GM21360 (cell line): ENCODE measurements around the gene BTNL8.
A peak's percentile ranks its signal among the peaks of the same experiment; 100 is the strongest.

ENCODE experiments used
- ATAC-seq: cut with Tn5 transposase; IDR thresholded peaks from one replicate; pipeline ENCODE4 v1.9.1; 2021; ENCODE audit warnings: mild to moderate bottlenecking, moderate library complexity; ENCODE audit not compliant: unreplicated experiment

The BTNL8 gene

GRCh38 chr5:180959661-180960060 is 60.7 kb downstream of the BTNL8 start:
- no peak for ATAC-seq

GRCh38 chr5:180960209-180960608 is 61.2 kb downstream of the BTNL8 start:
- ATAC-seq = no peak

GRCh38 chr5:180969406-180969805 is 70.4 kb downstream of the BTNL8 start:
- no peak for ATAC-seq

DNA sequence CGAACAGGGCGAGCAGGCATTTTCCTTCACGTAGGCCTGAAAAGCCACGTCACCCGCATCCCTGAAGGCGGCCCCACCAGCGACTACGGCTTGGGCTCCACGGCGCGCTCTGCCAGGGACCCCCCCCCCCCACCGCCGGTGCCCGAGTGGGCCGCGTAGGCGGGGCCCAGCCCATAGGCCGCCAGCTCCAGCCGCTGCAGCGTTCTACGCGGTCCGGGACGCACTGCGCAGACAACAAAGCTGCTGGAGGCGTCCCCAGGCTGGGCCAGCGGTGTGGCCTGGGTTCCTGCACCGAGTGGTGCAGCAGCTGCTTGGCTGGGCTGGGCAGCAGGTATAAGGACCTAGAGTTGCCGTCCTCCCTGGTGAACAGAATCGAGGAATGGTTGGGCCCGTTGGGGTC is 71.4 kb downstream of the BTNL8 start:
- ATAC-seq = no peak

DNA sequence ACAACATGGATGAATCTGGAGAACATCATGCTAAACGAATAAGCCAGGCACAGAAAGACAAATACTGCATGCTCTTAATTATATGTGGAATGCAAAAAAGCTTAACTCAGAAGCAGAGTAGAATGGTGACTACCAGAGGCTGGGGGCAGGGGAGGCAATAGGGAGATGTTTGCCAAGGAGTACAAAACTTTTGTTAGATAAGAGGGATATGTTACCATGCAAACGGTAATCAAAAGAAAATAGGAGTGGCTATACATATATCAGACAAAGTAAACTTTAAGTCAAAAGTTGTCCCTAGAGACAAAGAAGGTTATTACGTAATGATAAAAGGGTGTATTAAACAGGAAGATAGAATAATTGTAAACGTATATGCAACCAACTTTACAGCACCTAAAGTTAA is 71.9 kb downstream of the BTNL8 start:
- no peak for ATAC-seq

- ATAC-seq = peak; percentile 19
Measured at GRCh38 chr5:180974612-180975315, 75.8 kb downstream of the BTNL8 start.

GRCh38 chr5:180975338-180975737 is 76.4 kb downstream of the BTNL8 start:
- ATAC-seq = peak; percentile 86

- no peak for ATAC-seq
Measured at GRCh38 chr5:180976518-180976917, 77.6 kb downstream of the BTNL8 start.

DNA sequence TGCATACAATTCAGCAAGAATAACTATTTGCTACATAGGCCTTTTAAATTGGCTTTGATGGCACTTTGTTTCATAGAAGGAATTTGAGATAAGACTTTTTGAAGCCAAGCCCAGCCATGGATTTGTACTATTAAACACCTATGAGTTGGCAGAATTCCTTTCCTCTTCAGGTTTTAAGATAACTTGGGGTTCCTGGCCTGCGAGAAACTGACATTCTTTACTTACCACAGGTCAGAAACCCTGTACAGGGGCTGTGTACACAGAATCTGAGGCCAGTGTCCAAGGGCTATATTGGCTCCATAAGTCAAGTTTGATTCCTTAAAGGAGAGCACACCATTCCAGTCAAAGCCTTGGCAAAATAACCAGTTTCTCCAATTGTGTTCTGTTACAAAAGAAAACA is 78.9 kb downstream of the BTNL8 start:
- ATAC-seq = no peak

DNA sequence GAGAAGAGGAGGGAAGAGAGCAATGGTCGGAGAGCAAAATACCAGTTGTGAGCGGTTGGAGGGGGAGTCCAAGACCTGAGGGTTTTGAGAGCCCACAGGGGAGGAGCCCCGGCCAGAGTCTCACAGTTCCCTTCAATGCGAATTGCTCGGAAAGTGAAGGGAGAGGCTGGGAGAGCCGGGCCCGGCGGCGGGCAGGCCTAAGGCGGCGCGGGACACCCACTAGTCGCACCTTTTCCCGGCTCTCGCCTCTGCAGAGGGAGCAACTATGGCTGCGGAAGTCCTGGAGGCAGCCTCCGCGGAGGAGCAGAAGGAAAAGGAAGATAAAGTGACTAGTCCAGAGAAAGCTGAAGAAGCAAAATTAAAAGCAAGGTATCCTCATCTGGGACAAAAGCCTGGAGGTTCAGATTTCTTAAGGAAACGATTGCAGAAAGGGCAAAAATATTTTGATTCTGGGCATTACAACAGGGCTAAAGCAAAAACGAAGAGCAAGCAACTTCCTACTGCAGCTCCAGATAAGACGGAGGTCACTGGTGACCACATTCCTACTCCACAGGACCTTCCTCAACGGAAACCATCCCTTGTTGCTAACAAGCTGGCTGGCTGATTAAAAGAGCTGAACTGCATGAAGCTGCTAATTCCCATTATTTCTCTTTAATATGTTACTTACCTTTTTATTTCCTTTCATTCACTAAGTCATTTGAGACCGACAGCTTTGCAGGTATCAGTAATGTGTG is 83.2 kb downstream of the BTNL8 start:
- ATAC-seq = no peak

GRCh38 chr5:180988016-180988415 is 89.1 kb downstream of the BTNL8 start:
- ATAC-seq = no peak

- no peak for ATAC-seq
Measured at GRCh38 chr5:180988592-180988991, 89.6 kb downstream of the BTNL8 start, which contains the start of gene BTNL3. BTNL3 (plus strand) TSS chr5:180988846; CDS start chr5:180989029, 183 bp downstream.

- ATAC-seq = peak; percentile 55
Measured at GRCh38 chr5:180990086-180990881, 91.3 kb downstream of the BTNL8 start.

DNA sequence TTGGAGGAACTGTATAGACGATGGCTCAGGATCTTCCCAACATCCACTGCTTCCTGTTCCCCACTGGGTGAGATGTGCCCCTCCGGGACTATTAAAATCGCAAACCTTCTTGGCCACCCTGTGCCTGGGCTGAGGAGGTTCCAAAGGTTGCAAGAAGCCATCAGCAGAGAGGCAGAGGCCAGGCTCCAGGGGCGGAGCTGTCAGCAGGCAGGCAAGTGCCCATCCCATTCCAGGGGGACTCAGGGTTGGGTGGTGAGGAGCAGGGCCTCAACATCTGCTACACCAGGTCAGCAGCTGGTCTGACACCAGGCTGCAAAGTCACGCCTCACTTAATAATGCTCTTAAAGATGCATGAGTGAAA is 91.9 kb downstream of the BTNL8 start:
- peak; percentile 20 for ATAC-seq
